HepG2 (cell line): ENCODE results near the gene CHD9NB. TPM values are rescaled to one million over a fixed set of nuclear protein-coding genes. Genes with fewer than 3 reads are reported as not detected.

Experiments used
- ATRX ChIP-seq: sonication (generic); formaldehyde crosslinking; IDR thresholded peaks from 2 replicates; pipeline ENCODE4 v1.4.0; 2020; ENCODE audit warnings: missing genetic modification reagents, borderline replicate concordance
- BHLHE40 ChIP-seq: IDR thresholded peaks from 2 replicates; pipeline ENCODE4 v1.6.1; 2011; ENCODE audit warnings: low read length, improper control_type of control experiment
- ETV5 ChIP-seq: IDR thresholded peaks from 2 replicates; pipeline ENCODE4 v1.6.1; 2018; ENCODE audit warnings: missing biosample characterization, missing genetic modification reagents, inconsistent platforms, borderline replicate concordance
- HOXA7 ChIP-seq: sonication (generic); formaldehyde crosslinking; IDR thresholded peaks from 2 replicates; pipeline ENCODE4 v1.8.1; 2022; ENCODE audit warnings: mild to moderate bottlenecking, missing genetic modification reagents, moderate library complexity
- KDM2A ChIP-seq: sonication (generic); formaldehyde crosslinking; IDR thresholded peaks from 2 replicates; pipeline ENCODE4 v1.4.0; 2020; ENCODE audit warnings: low read depth, missing genetic modification reagents, borderline replicate concordance
- MEIS1 ChIP-seq: sonication (generic); formaldehyde crosslinking; IDR thresholded peaks from 2 replicates; pipeline ENCODE4 v1.9.0; 2021; ENCODE audit warnings: mild to moderate bottlenecking, missing genetic modification reagents, moderate library complexity, borderline replicate concordance
- NCOA2 ChIP-seq: sonication (generic); formaldehyde crosslinking; IDR thresholded peaks from 2 replicates; pipeline ENCODE4 v1.8.0; 2022; ENCODE audit warnings: inconsistent platforms
- SATB2 ChIP-seq: sonication (generic); formaldehyde crosslinking; IDR thresholded peaks from 2 replicates; pipeline ENCODE4 v1.5.0; 2020; ENCODE audit warnings: missing genetic modification reagents
- SNAI1 ChIP-seq: sonication (generic); formaldehyde crosslinking; IDR thresholded peaks from 2 replicates; pipeline ENCODE4 v1.5.0; 2020; ENCODE audit warnings: mild to moderate bottlenecking, missing genetic modification reagents, borderline replicate concordance
- SOX5 ChIP-seq: IDR thresholded peaks from 2 replicates; pipeline ENCODE4 v1.6.1; 2016; ENCODE audit warnings: borderline replicate concordance
- TP53 ChIP-seq: sonication (generic); formaldehyde crosslinking; conservative IDR thresholded peaks from 2 replicates; pipeline ENCODE4 v1.4.0; 2020; ENCODE audit warnings: missing genetic modification reagents
- TSC22D2 ChIP-seq: sonication (generic); formaldehyde crosslinking; IDR thresholded peaks from 2 replicates; pipeline ENCODE4 v1.5.1; 2020; ENCODE audit warnings: missing genetic modification reagents, mild to moderate bottlenecking, borderline replicate concordance
- XRCC5 ChIP-seq: fragments of 200-400 bp; formaldehyde crosslinking; optimal IDR thresholded peaks from 2 replicates; pipeline ENCODE3; 2017; ENCODE audit warnings: mild to moderate bottlenecking, low read length
- ZBTB42 ChIP-seq: sonication (generic); formaldehyde crosslinking; IDR thresholded peaks from 2 replicates; pipeline ENCODE4 v1.5.0; 2020; ENCODE audit warnings: mild to moderate bottlenecking, missing genetic modification reagents
- ZNF317 ChIP-seq: sonication (generic); formaldehyde crosslinking; IDR thresholded peaks from 2 replicates; pipeline ENCODE4 v1.5.0; 2020; ENCODE audit warnings: mild to moderate bottlenecking, missing genetic modification reagents
- ZNF331 ChIP-seq: sonication (generic); formaldehyde crosslinking; IDR thresholded peaks from 2 replicates; pipeline ENCODE4 v1.4.0; 2020; ENCODE audit warnings: missing genetic modification reagents
- ZNF501 ChIP-seq: sonication (generic); formaldehyde crosslinking; IDR thresholded peaks from 2 replicates; pipeline ENCODE4 v1.5.1; 2020; ENCODE audit warnings: mild to moderate bottlenecking, moderate library complexity, missing genetic modification reagents
- ZNF547 ChIP-seq: sonication (generic); formaldehyde crosslinking; IDR thresholded peaks from 2 replicates; pipeline ENCODE4 v1.5.1; 2020; ENCODE audit warnings: mild to moderate bottlenecking, missing genetic modification reagents
- ZNF670 ChIP-seq: sonication (generic); formaldehyde crosslinking; IDR thresholded peaks from 2 replicates; pipeline ENCODE4 v1.8.0; 2022; ENCODE audit warnings: mild to moderate bottlenecking, missing genetic modification reagents, borderline replicate concordance
- ZSCAN21 ChIP-seq: sonication (generic); formaldehyde crosslinking; IDR thresholded peaks from 2 replicates; pipeline ENCODE4 v1.8.0; 2022; ENCODE audit warnings: mild to moderate bottlenecking, missing genetic modification reagents, moderate library complexity, borderline replicate concordance
- polyA plus RNA-seq, 8 experiments: library from polyadenylated mRNA; depleted of rRNA in 3 of 8; stranded (reverse) in 7 of 8; unstranded in 1 of 8; fragments of >200 nt; fragmentation: Illumina TruSeq in 4 of 8; extraction: Trizol in 4 of 8; gene quantifications; 2 replicates each; pipeline versions ENCODE4 v1.2.1 to v1.2.3, GENCODE V29; 2011 to 2016; ENCODE audit warnings: low read depth in 4 of 8, missing spikeins in 1 of 8, mixed read lengths in 1 of 8; ENCODE audit not compliant: insufficient read depth in 1 of 8
- total RNA-seq, 5 experiments: library from RNA; depleted of rRNA; stranded (reverse); fragments of >200 nt; fragmentation: Illumina TruSeq; extraction: Trizol; gene quantifications; 2 replicates each; pipeline ENCODE4 v1.2.3, GENCODE V29; 2016; ENCODE audit warnings: low read depth in 1 of 5
- TF ChIP-seq, protein P1 (sequence below): IDR thresholded peaks from 2 replicates; pipeline ENCODE4 v1.6.1; 2016
- TF ChIP-seq, protein P2 (sequence below): sonication (generic); formaldehyde crosslinking; conservative IDR thresholded peaks from 2 replicates; pipeline ENCODE4 v1.8.0; 2022; ENCODE audit warnings: mild to moderate bottlenecking, moderate library complexity, missing genetic modification reagents
- TF ChIP-seq, protein P3 (sequence below): IDR thresholded peaks from 2 replicates; pipeline ENCODE4 v1.6.1; 2018; ENCODE audit warnings: missing genetic modification reagents
- TF ChIP-seq, protein P4 (sequence below): fragments of 450-650 bp; IDR thresholded peaks from 2 replicates; pipeline ENCODE4 v1.6.1; 2016

CHD9NB gene
- total and polyA plus RNA-seq, 2 of the 13 experiments (the other 11 are each of a cell fraction or from before 2014, with no cell fraction given) = 0.17 to 0.18 TPM

DNA sequence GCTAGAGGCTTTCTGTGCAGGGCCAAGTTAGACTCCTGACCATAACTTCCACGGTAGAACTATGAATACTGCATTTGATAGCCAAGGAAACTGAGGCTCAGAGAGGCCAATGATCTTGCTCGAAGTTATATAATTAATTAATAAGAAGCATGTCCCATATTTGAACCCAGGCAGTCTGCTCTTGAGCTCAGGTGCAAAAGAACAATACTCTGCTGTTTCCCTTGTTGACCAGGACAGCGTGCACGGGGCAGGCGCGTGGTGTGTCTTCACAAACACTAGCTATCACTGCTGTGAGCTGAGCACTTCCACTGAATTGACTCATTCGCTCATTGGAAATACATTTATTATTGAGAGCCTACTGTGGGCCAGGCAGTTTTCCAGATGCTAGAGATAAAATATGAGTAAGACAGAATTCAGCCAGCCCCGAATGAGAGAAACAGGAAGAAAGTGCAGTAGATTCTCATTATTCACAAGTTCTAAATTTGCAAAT lies 3.7 kb upstream of the CHD9NB start (continued):
- TF ChIP-seq SNAI1 (CRISPR knock-in tag) (0 out of 2 replicates have a peak, but pooled peaks have one; percentile 47), ZNF331 (CRISPR knock-in tag) (peak; percentile 96), ZSCAN21 (CRISPR knock-in tag) (no peak; the same call in 1 of the 2 replicates), ZNF547 (no peak; the same call in 1 of the 2 replicates), SOX5 (CRISPR knock-in tag) (peak; percentile 98), MEIS1 (CRISPR knock-in tag) (0 out of 2 replicates have a peak, but pooled peaks have one; percentile 20), HOXA7 (CRISPR knock-in tag) (no peak), ETV5 (CRISPR knock-in tag) (0 out of 2 replicates have a peak, but pooled peaks have one; percentile 26), ZNF501 (CRISPR knock-in tag) (peak; percentile 63; the same call in 1 of the 2 replicates), KDM2A (CRISPR knock-in tag) (peak; percentile 62; the same call in 1 of the 2 replicates), TP53 (no peak), ZNF317 (peak; percentile 71), XRCC5 (peak; percentile 27), NCOA2 (CRISPR knock-in tag) (peak; percentile 60; the same call in 1 of the 2 replicates), ZNF670 (0 out of 2 replicates have a peak, but pooled peaks have one; percentile 57), ATRX (CRISPR knock-in tag) (no peak), SATB2 (no peak), ZBTB42 (CRISPR knock-in tag) (no peak), BHLHE40 (peak; percentile 87), TSC22D2 (CRISPR knock-in tag) (no peak)
- TF ChIP-seq, protein P1, sequence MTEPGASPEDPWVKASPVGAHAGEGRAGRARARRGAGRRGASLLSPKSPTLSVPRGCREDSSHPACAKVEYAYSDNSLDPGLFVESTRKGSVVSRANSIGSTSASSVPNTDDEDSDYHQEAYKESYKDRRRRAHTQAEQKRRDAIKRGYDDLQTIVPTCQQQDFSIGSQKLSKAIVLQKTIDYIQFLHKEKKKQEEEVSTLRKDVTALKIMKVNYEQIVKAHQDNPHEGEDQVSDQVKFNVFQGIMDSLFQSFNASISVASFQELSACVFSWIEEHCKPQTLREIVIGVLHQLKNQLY = peak; percentile 99
- TF ChIP-seq, protein P2, sequence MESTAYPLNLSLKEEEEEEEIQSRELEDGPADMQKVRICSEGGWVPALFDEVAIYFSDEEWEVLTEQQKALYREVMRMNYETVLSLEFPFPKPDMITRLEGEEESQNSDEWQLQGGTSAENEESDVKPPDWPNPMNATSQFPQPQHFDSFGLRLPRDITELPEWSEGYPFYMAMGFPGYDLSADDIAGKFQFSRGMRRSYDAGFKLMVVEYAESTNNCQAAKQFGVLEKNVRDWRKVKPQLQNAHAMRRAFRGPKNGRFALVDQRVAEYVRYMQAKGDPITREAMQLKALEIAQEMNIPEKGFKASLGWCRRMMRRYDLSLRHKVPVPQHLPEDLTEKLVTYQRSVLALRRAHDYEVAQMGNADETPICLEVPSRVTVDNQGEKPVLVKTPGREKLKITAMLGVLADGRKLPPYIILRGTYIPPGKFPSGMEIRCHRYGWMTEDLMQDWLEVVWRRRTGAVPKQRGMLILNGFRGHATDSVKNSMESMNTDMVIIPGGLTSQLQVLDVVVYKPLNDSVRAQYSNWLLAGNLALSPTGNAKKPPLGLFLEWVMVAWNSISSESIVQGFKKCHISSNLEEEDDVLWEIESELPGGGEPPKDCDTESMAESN (CRISPR knock-in tag) = no peak
- TF ChIP-seq, protein P3, sequence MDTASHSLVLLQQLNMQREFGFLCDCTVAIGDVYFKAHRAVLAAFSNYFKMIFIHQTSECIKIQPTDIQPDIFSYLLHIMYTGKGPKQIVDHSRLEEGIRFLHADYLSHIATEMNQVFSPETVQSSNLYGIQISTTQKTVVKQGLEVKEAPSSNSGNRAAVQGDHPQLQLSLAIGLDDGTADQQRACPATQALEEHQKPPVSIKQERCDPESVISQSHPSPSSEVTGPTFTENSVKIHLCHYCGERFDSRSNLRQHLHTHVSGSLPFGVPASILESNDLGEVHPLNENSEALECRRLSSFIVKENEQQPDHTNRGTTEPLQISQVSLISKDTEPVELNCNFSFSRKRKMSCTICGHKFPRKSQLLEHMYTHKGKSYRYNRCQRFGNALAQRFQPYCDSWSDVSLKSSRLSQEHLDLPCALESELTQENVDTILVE (CRISPR knock-in tag) = no peak
- TF ChIP-seq, protein P4, sequence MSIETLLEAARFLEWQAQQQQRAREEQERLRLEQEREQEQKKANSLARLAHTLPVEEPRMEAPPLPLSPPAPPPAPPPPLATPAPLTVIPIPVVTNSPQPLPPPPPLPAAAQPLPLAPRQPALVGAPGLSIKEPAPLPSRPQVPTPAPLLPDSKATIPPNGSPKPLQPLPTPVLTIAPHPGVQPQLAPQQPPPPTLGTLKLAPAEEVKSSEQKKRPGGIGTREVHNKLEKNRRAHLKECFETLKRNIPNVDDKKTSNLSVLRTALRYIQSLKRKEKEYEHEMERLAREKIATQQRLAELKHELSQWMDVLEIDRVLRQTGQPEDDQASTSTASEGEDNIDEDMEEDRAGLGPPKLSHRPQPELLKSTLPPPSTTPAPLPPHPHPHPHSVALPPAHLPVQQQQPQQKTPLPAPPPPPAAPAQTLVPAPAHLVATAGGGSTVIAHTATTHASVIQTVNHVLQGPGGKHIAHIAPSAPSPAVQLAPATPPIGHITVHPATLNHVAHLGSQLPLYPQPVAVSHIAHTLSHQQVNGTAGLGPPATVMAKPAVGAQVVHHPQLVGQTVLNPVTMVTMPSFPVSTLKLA = peak; percentile 68
